HepG2 (cell line): ENCODE results near the gene HCFC2. TPM values are rescaled to one million over a fixed set of nuclear protein-coding genes. Genes with fewer than 3 reads are reported as not detected.

ENCODE experiments used
- ATAC-seq: fragments of 200-7000 bp; cut with Tn5 transposase; 3 replicates; pipeline ENCODE4 v1.9.1; 2020; ENCODE audit warnings: mild to moderate bottlenecking, moderate library complexity
- BruUV-seq: library from RNA; stranded (reverse); fragments of 400-500 nt; replicated peaks from 2 replicates; lab custom pipeline; 2021; lab: Mats Ljungman, UMichigan
- CTCF ChIA-PET: fragments of 300-600 bp; formaldehyde crosslinking; extraction: SDS; loops from one replicate; lab custom pipeline; 2021; ENCODE audit warnings: low total read pairs, inconsistent platforms, low intra/inter-chr PET ratio; lab: Yijun Ruan, JAX
- POLR2A ChIA-PET: fragments of 350-600 bp; sonication (Branson Sonifier 250); formaldehyde crosslinking; loops from one replicate; lab custom pipeline; 2020; ENCODE audit warnings: antibody characterized with exemption, inconsistent platforms; lab: Yijun Ruan, JAX
- DNase-seq: peaks from one replicate; pipeline ENCODE4 v3.0.0-alpha.2; 2015; ENCODE audit warnings: low spot score
- FAIRE-seq: peaks from 3 replicates; lab custom pipeline; 2011; peaks lifted over from hg19 to GRCh38; lab: Jason Lieb, UNC
- H2AFZ ChIP-seq: one replicate; pipeline ENCODE4 v1.6.1; 2011; ENCODE audit warnings: low read length, inconsistent platforms
- H3K27ac ChIP-seq: fragments of 300-600 bp; 3 replicates; pipeline ENCODE4 v1.8.0; 2011; ENCODE audit warnings: mixed run types, mild to moderate bottlenecking, mixed read lengths, low read length, inconsistent platforms; ENCODE audit not compliant: insufficient read depth; ENCODE audit errors: extremely low read length
- H3K27me3 ChIP-seq, 2 experiments: fragments of 200-600 bp in 1 of 2; 2 replicates in 1 of 2; 3 replicates in 1 of 2; pipeline versions ENCODE4 v1.6.0 to v1.8.0; 2011; ENCODE audit warnings: low read length in 2 of 2, mild to moderate bottlenecking in 2 of 2, moderate library complexity in 2 of 2, inconsistent platforms in 1 of 2; ENCODE audit not compliant: insufficient read depth in 2 of 2, control insufficient read depth in 1 of 2
- H3K36me3 ChIP-seq, 2 experiments: fragments of 200-600 bp in 1 of 2; replicated peaks in 1 of 2; 2 replicates in 1 of 2; 3 replicates in 1 of 2; pipeline versions ENCODE4 v1.5.1 to v1.8.0; 2011; ENCODE audit warnings: low read length in 2 of 2, inconsistent platforms in 1 of 2; ENCODE audit not compliant: insufficient read depth in 2 of 2, control insufficient read depth in 1 of 2
- H3K4me1 ChIP-seq: 2 replicates; pipeline ENCODE4 v1.5.1; 2012; ENCODE audit warnings: low read length, inconsistent platforms; ENCODE audit not compliant: insufficient read depth
- H3K4me2 ChIP-seq: 2 replicates; pipeline ENCODE4 v1.6.0; 2011; ENCODE audit warnings: low read depth, low read length, inconsistent platforms
- H3K4me3 ChIP-seq, 3 experiments: fragments of 200-600 bp in 1 of 3; sonication (generic), shearing (Covaris generic) in 1 of 3; replicated peaks in 1 of 3; 2 replicates each; pipeline ENCODE4 v1.5.1; 2011 to 2016; ENCODE audit warnings: low read length in 3 of 3, inconsistent platforms in 2 of 3, low read depth in 2 of 3, mild to moderate bottlenecking in 2 of 3, control low read depth in 1 of 3, mixed read lengths in 1 of 3; ENCODE audit not compliant: insufficient read depth in 1 of 3
- H3K79me2 ChIP-seq: one replicate; pipeline ENCODE4 v1.6.1; 2011; ENCODE audit warnings: low read length, inconsistent platforms; ENCODE audit not compliant: insufficient read depth
- H3K9ac ChIP-seq: 2 replicates; pipeline ENCODE4 v1.6.0; 2011; ENCODE audit warnings: mild to moderate bottlenecking, low read depth, low read length, inconsistent platforms; ENCODE audit not compliant: insufficient read depth
- H3K9me3 ChIP-seq: 2 replicates; pipeline ENCODE4 v1.5.1; 2012; ENCODE audit warnings: mild to moderate bottlenecking, low read length
- H4K20me1 ChIP-seq: 2 replicates; pipeline ENCODE4 v1.6.0; 2011; ENCODE audit warnings: inconsistent platforms, mild to moderate bottlenecking, low read length, moderate library complexity; ENCODE audit not compliant: insufficient read depth
- BCLAF1 ChIP-seq: fragments of 450-650 bp; IDR thresholded peaks from 2 replicates; pipeline ENCODE4 v1.6.1; 2017; ENCODE audit warnings: mild to moderate bottlenecking
- GZF1 ChIP-seq: sonication (generic); formaldehyde crosslinking; IDR thresholded peaks from 2 replicates; pipeline ENCODE4 v1.5.1; 2020; ENCODE audit warnings: mild to moderate bottlenecking, missing genetic modification reagents
- HINFP ChIP-seq: sonication (generic); formaldehyde crosslinking; IDR thresholded peaks from 2 replicates; pipeline ENCODE4 v1.4.0; 2020; ENCODE audit warnings: low read depth, mild to moderate bottlenecking, missing genetic modification reagents
- HOXD1 ChIP-seq: sonication (generic); formaldehyde crosslinking; IDR thresholded peaks from 2 replicates; pipeline ENCODE4 v1.5.0; 2020; ENCODE audit warnings: missing genetic modification reagents
- MLX ChIP-seq: IDR thresholded peaks from 2 replicates; pipeline ENCODE4 v1.6.1; 2016
- PRDM15 ChIP-seq: sonication (generic); formaldehyde crosslinking; IDR thresholded peaks from 2 replicates; pipeline ENCODE4 v1.4.0; 2020; ENCODE audit warnings: missing genetic modification reagents
- SMAD1 ChIP-seq: sonication (generic); formaldehyde crosslinking; IDR thresholded peaks from 2 replicates; pipeline ENCODE4 v1.4.0; 2020; ENCODE audit warnings: missing genetic modification reagents, low read depth, mild to moderate bottlenecking, borderline replicate concordance
- ZBTB46 ChIP-seq: sonication (generic); formaldehyde crosslinking; IDR thresholded peaks from 2 replicates; pipeline ENCODE4 v1.4.0; 2020; ENCODE audit warnings: mild to moderate bottlenecking, missing genetic modification reagents, borderline replicate concordance
- ZFP36L2 ChIP-seq: sonication (generic); formaldehyde crosslinking; IDR thresholded peaks from 2 replicates; pipeline ENCODE4 v1.4.0; 2020; ENCODE audit warnings: missing genetic modification reagents
- ZNF180 ChIP-seq: sonication (generic); formaldehyde crosslinking; IDR thresholded peaks from 2 replicates; pipeline ENCODE4 v1.4.0; 2020; ENCODE audit warnings: low read depth, missing genetic modification reagents, borderline replicate concordance
- ZNF256 ChIP-seq: sonication (generic); formaldehyde crosslinking; conservative IDR thresholded peaks from 2 replicates; pipeline ENCODE4 v1.4.0; 2020; ENCODE audit warnings: missing genetic modification reagents
- WGBS: methylation state at CpG from one replicate; pipeline ENCODE4 v1.1.6; 2017; ENCODE audit warnings: low lambda C conversion rate; 5-methylcytosine and 5-hydroxymethylcytosine counted together
- in situ Hi-C: cut with HindIII; loops from 2 replicates; pipeline ENCODE4 v1.10.0; 2017; ENCODE audit warnings: low pct_unique_long_range_greater_than_20kb; ENCODE audit not compliant: extremely low pct_ligation_motif_present
- intact Hi-C: fragments of 100-400 bp; cut with micrococcal nuclease; formaldehyde crosslinking; loops from one replicate; pipeline ENCODE4 v1.10.0; 2022; ENCODE audit not compliant: unreplicated experiment
- polyA plus RNA-seq, 8 experiments: library from polyadenylated mRNA; depleted of rRNA in 3 of 8; stranded (reverse) in 7 of 8; unstranded in 1 of 8; fragments of >200 nt; fragmentation: Illumina TruSeq in 4 of 8; extraction: Trizol in 4 of 8; gene quantifications; 2 replicates each; pipeline versions ENCODE4 v1.2.1 to v1.2.3, GENCODE V29; 2011 to 2016; ENCODE audit warnings: low read depth in 4 of 8, missing spikeins in 1 of 8, mixed read lengths in 1 of 8; ENCODE audit not compliant: insufficient read depth in 1 of 8
- total RNA-seq, 5 experiments: library from RNA; depleted of rRNA; stranded (reverse); fragments of >200 nt; fragmentation: Illumina TruSeq; extraction: Trizol; gene quantifications; 2 replicates each; pipeline ENCODE4 v1.2.3, GENCODE V29; 2016; ENCODE audit warnings: low read depth in 1 of 5
- TF ChIP-seq, protein P1 (sequence below): sonication (generic); formaldehyde crosslinking; IDR thresholded peaks from 2 replicates; pipeline ENCODE4 v1.4.0; 2020; ENCODE audit warnings: low read depth, mild to moderate bottlenecking, missing genetic modification reagents

Gene HCFC2
- total and polyA plus RNA-seq, 2 of the 13 experiments (the other 11 are each of a cell fraction or from before 2014, with no cell fraction given) = 3.7 to 4.9 TPM

DNA sequence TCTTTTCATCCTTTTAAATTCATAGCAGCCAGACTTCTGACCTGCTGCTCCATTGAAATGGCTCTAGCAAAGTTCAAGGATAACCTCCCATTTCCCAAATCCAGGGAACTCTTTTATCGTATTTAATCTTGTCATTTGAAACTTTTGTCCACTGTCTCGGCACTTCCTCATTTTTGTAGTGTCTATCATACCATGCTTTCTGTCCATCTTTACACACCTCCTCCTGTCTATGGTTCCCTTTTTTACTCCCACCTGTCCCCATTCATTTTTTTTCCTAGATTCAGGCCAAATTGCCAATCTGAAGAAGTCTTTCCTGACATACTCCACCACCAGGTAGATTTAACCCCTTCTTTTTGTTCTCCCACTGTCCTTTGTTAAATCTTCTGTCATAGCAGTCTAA, 42.6 kb downstream of the HCFC2 start:
- BruUV-seq = no TSS peak
- no peak for ATAC-seq
- DNase-seq = no peak
- H2AFZ ChIP-seq = no peak overlapping the region
- intact Hi-C loops = no loop called here
- H3K27me3 ChIP-seq = no peaks in the 10 kb centered on the region
- ChIA-PET CTCF (no interaction called here), POLR2A (no interaction called here)
- 88% methylated on average over 2 of the region's 2 CpGs for WGBS
- no peaks in the 10 kb centered on the region for H4K20me1 ChIP-seq
- no peak overlapping the region for H3K9ac ChIP-seq
- FAIRE-seq = no peak
- no peak overlapping the region for H3K27ac ChIP-seq
- H3K9me3 ChIP-seq = no peaks in the 10 kb centered on the region
- no peak overlapping the region for H3K4me2 ChIP-seq
- H3K36me3 ChIP-seq = no peaks in the 10 kb centered on the region
- H3K4me1 ChIP-seq = no peaks in the 10 kb centered on the region
- in situ Hi-C loops = loop anchor here (5.0 kb wide), 2 partner anchors 50 to 225 kb away; no protein-coding TSS in a partner anchor
- no peak overlapping the region for H3K4me3 ChIP-seq
- no peaks in the 10 kb centered on the region for H3K79me2 ChIP-seq
- TF ChIP-seq PRDM15 (CRISPR knock-in tag) = no peak
- TF ChIP-seq BCLAF1 = no peak
- no peak for TF ChIP-seq ZBTB46 (CRISPR knock-in tag)
- TF ChIP-seq ZNF180 (CRISPR knock-in tag) = no peak
- no peak for TF ChIP-seq HOXD1 (CRISPR knock-in tag)
- no peak for TF ChIP-seq MLX (CRISPR knock-in tag)
- TF ChIP-seq ZNF256 (CRISPR knock-in tag) = no peak
- TF ChIP-seq SMAD1 (CRISPR knock-in tag) = no peak
- no peak for TF ChIP-seq ZFP36L2 (CRISPR knock-in tag)
- TF ChIP-seq GZF1 (CRISPR knock-in tag) = no peak
- TF ChIP-seq, protein P1, sequence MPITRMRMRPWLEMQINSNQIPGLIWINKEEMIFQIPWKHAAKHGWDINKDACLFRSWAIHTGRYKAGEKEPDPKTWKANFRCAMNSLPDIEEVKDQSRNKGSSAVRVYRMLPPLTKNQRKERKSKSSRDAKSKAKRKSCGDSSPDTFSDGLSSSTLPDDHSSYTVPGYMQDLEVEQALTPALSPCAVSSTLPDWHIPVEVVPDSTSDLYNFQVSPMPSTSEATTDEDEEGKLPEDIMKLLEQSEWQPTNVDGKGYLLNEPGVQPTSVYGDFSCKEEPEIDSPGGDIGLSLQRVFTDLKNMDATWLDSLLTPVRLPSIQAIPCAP (CRISPR knock-in tag) = no peak
- no peak for TF ChIP-seq HINFP
